GM19452 (cell line): ENCODE measurements around the gene TLN1.

Source experiments
- ATAC-seq: cut with Tn5 transposase; IDR thresholded peaks from one replicate; pipeline ENCODE4 v1.9.1; 2021; ENCODE audit not compliant: unreplicated experiment

Gene TLN1

GRCh38 chr9:35729700-35730485 lies 2.1 kb downstream of the TLN1 start:
- no peak for ATAC-seq

- no peak for ATAC-seq
Measured at GRCh38 chr9:35729101-35729500, 2.9 kb downstream of the TLN1 start.

- no peak for ATAC-seq
Measured at GRCh38 chr9:35728041-35728971, 3.7 kb downstream of the TLN1 start.

- no peak for ATAC-seq
Measured at GRCh38 chr9:35727676-35728040, 4.3 kb downstream of the TLN1 start.

GRCh38 chr9:35726931-35727330 lies 5.1 kb downstream of the TLN1 start:
- no peak for ATAC-seq

- no peak for ATAC-seq
Measured at GRCh38 chr9:35725362-35725761, 6.6 kb downstream of the TLN1 start.

GRCh38 chr9:35723908-35724307 lies 8.1 kb downstream of the TLN1 start:
- no peak for ATAC-seq

- no peak for ATAC-seq
Measured at GRCh38 chr9:35723426-35723825, 8.6 kb downstream of the TLN1 start.

- ATAC-seq: no peak
Measured at GRCh38 chr9:35719546-35719945, 12.4 kb downstream of the TLN1 start.

- no peak for ATAC-seq
Measured at GRCh38 chr9:35718721-35719511, 13.1 kb downstream of the TLN1 start.

GRCh38 chr9:35717132-35717870 lies 14.7 kb downstream of the TLN1 start:
- no peak for ATAC-seq

GRCh38 chr9:35716230-35716629 lies 15.8 kb downstream of the TLN1 start:
- no peak for ATAC-seq

- no peak for ATAC-seq
Measured at GRCh38 chr9:35714579-35715252, 17.3 kb downstream of the TLN1 start.

GRCh38 chr9:35714123-35714522 lies 17.9 kb downstream of the TLN1 start:
- no peak for ATAC-seq

GRCh38 chr9:35713578-35713977 lies 18.4 kb downstream of the TLN1 start:
- ATAC-seq: no peak

GRCh38 chr9:35712762-35713400 lies 19.1 kb downstream of the TLN1 start:
- no peak for ATAC-seq

- no peak for ATAC-seq
Measured at GRCh38 chr9:35711501-35712428, 20.2 kb downstream of the TLN1 start.

GRCh38 chr9:35710818-35711500 lies 21.0 kb downstream of the TLN1 start:
- ATAC-seq: no peak
